Dedifferentiated amniotic fluid mesenchymal stem cell (primary cell): ENCODE results near the gene NHLRC2.
"Not testable (repeated sequence)": the region's sequence is repeated elsewhere in the genome, so short reads cannot be mapped to it uniquely, and the experiment has no call there.

Experiments
- DNase-seq: peaks from one replicate; pipeline ENCODE4 v3.0.0-alpha.2; 2016; ENCODE audit errors: extremely low spot score

Gene NHLRC2, protein sequence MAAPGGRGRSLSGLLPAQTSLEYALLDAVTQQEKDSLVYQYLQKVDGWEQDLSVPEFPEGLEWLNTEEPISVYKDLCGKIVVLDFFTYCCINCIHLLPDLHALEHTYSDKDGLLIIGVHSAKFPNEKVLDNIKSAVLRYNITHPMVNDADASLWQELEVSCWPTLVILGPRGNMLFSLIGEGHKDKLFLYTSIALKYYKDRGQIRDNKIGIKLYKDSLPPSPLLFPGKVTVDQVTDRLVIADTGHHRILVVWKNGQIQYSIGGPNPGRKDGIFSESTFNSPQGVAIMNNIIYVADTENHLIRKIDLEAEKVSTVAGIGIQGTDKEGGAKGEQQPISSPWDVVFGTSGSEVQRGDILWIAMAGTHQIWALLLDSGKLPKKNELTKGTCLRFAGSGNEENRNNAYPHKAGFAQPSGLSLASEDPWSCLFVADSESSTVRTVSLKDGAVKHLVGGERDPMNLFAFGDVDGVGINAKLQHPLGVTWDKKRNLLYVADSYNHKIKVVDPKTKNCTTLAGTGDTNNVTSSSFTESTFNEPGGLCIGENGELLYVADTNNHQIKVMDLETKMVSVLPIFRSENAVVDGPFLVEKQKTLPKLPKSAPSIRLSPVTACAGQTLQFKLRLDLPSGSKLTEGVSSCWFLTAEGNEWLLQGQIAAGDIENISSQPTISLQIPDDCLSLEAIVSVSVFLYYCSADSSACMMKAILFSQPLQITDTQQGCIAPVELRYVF

DNA sequence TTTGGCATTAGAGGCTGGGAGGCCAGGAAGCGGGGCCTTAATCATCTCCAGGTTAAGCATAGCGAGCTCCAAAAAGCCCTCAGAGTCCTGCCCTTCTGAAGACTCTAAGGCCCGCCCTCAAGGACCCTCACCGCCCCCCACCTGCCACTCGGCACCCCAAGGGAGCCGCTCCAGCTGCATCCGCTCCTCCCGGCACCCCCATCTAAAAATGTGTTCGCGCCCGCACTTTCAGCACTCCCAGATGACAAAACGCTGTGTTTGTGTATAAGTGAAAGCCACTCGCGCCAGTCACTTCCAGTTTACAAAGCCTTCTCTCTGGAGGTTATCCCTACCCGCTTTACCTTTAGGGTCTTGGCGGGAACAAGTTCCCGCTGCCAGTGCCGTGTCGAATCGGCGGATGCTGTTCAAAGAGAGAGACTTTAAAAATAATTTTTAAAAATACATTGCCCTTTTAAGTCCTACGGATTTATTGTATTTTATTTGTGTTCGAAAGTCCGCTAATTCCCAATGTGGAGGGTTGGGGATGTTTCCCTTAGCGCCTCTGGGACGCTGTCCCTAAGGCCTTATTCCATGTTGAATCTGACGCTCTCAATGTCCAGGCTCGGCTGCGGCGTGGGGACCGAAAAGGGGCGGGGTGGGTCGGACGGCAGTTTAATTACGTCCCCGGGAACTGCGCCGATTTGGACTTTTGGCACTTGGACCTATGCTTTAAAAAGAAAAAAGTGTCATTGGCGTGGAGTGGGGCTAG, at the start of gene NHLRC2, which contains the start of gene DCLRE1A:
TSS of gene NHLRC2 (plus strand) at position 649 of the 748 bp plus-strand sequence. CDS start 212 bp downstream, outside the sequence.
TSS of gene DCLRE1A (minus strand) at position 70 of the 748 bp plus-strand sequence. CDS start 900 bp downstream, outside the sequence.
- peak; percentile 70 for DNase-seq

DNA sequence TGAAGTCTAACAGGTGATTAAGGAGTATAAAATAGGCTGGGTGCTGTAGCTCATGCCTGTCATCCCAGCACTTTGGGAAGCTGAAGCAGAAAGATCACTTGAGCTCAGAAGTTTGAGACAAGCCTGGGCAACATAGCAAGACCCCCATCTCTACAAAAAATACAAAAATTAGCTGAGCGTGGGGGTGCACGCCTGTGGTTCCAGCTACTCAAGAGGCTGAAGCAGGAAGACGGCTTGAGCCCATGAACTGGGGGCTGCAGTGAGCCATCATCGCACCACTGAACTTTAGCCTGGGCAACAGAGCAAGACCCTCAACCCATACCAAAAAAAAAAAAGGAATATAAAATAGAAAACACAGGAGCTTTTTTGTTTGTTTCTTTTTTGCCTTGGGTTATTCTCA, 48.0 kb upstream of the NHLRC2 start:
- DNase-seq = no peak

DNA sequence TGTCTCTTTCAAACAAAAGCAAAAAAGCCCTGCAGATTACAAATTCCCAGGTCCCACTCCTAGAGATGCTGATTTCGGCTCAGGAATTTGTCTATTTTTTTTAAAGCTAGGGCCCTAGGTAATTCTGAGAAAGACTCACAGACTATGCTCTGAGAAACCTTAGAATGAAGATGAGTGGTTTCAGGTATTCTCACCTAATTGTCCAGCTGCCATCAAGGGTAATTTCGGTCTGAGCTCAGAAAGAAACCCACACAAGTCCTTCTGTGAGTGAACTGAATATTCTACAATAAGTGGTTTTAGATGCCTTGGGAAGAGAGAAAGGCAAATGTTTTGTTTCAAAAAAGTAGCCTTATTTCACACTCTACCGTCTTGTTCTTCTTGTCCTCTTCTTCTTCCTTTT, 46.3 kb upstream of the NHLRC2 start:
- no peak for DNase-seq

DNA sequence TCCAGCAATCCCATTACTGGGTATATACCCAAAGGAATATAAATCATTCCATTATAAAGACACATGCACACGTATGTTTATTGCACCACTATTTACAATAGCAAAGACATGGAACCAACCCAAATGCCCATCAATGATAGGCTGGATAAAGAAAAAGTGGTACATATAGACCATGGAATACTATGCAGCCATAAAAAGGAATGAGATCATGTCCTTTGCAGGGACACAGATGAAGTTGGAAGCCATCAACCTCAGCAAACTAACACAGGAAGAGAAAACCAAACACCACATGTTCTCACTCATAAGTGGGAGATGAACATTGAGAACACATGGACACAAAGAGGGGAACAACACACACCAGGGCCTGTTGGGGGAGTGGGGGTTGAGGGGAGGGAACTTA, 39.8 kb upstream of the NHLRC2 start:
- DNase-seq = not testable (repeated sequence)

DNA sequence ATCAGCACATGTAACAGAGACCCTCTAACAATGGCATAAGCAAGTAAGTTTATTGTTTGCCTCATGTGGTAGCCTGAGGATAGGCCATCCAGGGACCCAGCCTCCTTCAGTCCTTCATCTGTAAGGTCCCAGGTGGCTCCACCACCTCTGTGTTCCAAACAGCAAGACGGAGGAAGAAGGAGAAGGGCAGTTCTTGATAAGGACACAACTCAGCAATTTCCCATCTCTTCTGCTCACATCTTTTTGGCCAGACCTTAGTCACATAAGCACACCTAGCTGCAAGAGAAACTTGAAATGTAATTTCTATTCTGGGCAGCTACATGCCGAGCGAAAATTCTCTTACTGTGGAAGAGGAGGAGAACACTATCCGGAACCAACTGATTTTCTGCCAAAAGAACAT, 34.5 kb upstream of the NHLRC2 start:
- DNase-seq = no peak

DNA sequence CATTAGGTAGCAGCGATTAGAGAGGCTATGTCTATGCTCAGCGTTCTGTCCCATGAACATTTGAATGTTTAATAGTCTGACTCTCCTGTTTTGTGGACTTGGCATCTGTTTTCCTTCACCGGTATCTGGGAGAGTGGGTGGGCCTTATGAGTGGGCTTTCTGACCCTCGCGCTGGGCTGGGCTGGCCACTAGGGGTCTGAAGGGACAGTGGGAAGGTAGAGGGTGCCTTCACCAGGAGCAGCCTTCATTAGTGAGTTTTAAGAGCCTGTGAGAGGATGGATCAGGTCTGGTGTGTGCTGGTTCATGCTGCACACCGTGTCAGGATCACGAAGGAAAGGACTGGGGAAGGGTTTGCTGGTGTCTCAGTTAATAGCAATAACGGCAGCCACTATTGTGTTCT, 34.0 kb upstream of the NHLRC2 start:
- DNase-seq = no peak

DNA sequence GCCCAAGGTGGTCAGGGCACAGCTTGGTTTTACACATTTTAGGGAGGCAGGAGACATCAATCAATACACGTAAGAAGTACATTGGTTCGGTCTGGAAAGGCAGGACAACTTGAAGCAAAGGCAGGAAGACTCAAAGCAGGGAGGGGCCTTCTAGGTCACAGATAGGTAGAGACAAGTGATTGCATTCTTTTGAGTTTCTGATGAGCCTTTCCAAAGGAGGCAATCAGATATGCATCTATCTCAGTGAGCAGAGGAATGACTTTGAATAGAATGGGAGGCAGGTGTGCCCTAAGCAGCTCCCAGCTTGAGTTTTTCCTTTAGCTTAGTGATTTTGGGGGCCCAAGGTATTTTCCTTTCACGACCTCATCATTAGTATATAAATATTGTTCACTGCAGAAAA, 33.2 kb upstream of the NHLRC2 start:
- not testable (repeated sequence) for DNase-seq

DNA sequence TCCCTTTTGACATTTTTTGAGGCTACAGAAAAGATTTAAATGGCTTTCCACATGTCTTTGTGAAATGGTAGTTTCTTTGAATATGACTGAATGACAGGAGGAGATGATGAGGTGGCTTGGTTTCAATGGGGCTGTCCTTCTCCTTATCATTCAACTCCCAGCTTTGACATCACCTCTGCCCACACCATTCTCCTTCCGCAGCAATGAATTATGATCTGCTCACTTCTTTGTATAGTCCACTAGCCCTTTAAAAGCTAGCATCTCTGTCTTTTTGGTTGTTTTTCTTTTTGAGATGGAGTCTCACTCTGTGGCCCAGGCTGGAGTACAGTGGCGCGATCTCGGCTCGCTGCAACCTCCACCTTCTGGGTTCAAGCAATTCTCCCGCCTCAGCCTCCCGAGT, 32.3 kb upstream of the NHLRC2 start:
- DNase-seq = no peak

DNA sequence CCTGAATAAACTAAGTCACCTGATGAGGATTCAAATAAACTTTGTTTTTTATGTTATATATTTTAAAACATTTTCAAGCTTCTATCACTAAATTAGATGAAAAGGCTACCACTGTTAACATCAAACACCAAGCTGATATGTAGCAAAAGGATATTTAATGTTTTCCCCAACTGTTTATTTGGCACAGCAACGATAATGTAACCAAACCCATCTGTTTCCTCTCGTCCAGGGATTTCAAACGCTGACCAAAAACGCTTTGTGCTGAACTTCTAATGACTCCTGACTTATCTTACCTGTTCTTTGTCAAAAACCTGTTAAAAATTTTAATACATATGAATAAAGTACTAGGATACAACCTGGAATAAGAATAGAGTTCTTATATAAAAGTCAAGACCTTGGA, 31.1 kb upstream of the NHLRC2 start:
- no peak for DNase-seq

DNA sequence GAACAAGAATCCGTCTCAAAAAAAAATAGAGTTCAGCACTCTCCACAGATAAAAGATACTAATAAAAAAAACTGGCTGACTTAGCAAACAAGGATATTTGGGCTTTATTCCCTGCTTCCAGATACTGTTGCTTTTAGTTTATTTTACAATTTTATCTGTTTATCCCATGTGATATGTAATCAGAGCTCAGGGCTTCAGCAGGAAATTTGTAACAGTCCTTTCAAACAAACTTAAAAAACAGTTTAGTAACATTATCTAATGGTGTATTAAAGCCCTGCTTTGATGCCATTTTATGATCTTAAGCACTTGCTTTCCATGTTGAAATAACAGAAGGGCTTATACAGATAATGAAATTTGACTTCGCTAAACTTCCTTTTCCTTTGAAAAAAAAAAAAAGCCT, 28.7 kb upstream of the NHLRC2 start:
- no peak for DNase-seq

DNA sequence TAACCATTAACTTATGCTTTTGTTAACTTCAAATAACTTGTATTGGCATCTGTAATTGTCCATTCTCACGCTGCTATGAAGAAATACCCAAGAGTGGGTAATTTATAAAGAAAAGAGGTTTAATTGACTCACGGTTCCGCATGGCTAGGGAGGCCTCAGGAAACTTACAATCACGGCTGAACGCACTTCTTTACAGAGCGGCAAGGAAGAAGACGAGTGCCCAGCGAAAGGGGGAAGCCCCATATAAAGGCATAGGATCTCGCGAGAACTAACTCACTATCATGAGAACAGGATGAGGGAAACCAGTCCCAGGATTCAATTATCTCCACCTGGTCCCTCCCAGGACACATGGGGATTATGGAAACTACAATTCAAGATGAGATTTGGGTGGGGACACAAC, 25.9 kb upstream of the NHLRC2 start:
- DNase-seq = not testable (repeated sequence)

DNA sequence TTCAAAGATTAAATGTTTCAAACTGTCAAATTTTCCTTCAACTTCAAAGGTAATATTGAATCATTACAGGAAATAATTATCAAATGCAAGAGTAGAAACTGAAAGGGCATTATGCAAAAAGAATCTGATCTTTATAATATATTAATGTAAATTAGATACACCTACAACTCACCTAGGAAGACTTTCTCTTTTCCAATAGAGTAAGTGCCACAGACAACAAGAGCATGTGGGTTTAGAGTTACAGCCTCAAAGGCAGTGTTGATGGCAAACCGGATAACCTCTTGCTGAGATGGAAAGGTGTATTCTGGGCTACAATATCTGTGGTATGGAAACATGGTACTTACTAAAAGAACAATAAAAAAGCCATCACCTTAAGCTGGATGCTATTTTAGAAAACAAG, 12.3 kb upstream of the NHLRC2 start:
- DNase-seq = no peak

DNA sequence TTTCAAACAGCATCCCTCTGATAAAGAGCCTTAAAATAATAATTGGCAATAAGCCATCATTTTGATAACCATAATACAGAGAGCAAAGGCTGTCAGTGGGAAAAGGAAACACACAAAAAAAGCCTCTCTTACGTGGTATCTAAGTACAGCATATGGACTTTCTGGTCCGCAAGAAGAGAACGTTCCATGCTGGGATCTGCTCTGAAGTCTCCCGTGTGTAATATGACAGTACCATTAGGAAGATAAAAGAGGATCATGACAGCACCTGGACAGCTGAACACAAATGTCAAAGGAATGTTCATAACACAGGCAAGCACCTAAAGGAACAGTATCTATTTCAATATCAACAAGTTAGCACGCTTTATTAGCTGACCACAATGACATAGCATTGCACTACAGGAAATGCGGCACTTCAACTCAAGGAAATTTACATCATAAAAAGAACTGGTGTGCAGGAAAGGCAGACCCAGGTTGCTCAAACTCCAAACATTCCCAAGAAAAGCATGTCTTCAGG, 10.4 kb upstream of the NHLRC2 start:
- DNase-seq = no peak

DNA sequence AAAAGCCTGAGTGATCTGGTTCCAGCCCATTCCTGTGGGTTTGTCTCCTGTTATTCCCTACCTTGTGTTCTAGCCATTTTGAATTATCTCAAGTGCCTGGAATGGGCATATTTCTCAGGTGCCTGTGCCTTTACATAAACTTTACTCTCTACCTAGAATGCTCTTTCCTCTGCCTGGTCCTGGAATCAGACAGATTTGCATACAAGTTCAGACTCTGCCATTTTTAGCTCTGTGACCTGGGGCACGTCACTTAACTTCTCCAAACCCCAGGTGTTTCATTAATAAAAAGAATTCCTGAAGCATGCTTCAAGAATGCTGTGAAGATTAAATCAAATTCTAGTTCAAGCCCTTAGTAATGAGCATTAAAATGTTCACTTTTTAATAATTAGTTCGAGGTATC, 8.4 kb upstream of the NHLRC2 start:
- no peak for DNase-seq

DNA sequence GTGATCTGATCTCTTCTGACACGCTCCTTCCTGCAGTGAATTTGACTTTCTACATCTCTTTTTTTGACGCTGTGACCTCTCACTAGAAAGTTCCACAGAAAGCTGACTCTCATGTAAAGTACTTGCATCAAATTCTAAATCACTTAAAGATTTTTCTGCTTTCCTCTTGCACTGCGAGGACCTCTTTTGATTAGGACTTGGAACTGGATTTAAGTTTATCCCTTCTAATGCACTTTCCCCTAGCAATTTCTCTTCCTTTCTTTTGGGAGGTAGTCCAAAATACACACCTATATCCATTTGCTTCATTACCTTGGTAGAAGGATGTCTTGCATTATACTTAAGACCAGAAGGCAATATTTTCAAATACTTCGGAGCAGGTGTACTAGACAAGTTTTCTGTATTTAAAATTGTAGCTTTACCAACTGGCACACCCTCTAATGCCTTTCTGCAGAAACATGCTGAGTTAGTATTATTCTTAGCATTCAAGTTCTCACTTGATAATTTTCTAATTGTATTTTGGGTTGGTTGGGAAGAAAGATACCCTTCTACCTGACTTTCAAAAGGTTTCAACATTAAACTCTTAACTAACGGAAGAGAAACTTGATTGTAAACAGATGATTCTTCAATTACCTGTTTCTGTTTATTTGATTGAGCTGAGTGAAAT, 5.2 kb upstream of the NHLRC2 start:
- no peak for DNase-seq

DNA sequence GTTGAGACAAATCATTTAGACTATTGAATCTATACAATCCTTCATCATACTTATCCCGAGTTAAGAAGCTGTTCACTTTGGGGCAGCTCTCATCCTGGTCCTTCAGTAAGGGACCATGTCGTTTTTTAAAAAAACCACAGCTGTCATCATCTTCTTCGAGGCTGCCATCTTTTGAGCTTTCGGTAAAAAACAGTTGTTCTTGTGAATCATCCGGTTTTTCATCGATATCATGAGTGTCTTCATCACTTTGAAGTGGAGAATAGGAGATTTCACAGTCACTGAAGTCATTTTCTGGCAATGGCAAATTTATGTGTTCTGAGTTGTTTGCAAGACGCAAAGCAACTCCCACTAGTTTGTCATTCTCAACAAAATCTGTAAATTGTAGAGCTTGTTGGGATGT, 4.5 kb upstream of the NHLRC2 start:
- DNase-seq = no peak

DNA sequence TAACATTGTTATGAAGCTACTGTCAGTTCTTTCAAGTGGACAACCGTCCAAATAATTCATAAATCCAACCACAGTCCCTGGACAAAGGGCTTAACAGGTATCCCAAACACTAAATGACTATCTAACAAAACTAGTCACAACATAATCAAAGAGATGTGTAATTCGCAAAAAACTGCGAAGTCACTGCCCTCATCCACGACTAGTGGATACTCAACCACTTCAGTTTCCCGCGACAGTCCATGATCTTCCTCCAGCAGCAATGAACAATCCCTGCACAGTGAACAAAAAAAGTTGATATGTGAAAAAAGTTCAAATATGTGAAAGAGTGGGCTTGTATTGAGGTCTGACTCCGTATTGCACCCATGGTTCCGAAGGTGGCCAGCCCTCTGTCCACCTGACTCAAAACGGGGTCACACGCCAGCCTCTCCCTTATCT, 866 bp upstream of the NHLRC2 start:
- DNase-seq = no peak

DNA sequence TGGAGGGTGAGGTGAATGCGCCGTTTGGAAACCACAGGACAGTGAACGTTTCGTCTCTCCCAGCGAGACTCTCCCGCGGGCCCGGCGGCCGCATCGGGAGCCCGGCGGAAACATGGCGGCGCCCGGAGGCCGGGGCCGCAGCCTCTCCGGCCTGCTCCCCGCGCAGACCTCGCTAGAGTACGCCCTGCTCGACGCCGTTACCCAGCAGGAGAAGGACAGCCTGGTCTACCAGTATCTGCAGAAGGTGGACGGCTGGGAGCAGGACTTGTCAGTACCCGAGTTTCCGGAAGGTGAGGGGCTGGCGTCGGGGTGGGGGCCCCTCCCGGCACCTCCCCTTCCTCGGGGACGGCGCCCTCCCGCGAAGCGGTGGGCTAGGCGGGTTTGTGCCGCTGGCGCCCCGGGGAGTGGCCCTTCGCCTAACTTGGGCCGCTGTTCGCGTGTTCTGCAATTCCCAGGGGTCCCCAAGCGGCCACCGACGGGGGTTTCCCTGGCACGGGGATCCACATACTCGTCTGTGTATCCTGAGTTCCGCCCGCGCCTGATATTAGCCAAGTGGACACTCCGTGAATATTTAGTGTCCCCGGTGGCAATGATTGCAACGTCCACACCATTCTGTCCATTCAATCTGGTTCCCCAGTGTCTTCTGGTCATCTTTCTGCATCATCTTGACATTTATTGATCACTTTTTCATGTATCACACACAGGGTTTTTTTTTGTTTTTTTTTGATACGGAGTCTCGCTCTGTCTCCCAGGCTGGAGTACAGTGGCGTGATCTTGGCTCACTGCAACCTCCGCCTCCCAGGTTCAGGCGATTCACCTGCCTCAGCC, 514 bp downstream of the NHLRC2 start:
- DNase-seq = peak; percentile 24

DNA sequence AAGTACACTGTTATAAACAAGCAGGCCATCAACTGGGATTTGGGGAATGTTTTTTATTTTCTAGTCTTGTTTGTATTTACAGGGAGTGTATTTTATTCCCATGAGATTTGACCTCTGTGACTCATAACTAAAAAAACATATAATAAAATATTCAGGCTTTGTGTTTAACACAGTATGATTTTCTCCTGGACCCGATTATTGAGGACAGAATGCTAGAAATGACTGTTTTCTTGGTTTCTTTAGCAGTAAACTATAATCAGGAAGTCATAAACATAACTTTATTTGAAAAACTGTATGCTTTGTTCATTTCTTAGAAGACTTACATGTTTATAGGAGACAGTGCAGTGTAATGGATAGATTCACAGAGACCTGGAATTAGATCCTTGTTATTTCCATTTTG, 2.1 kb downstream of the NHLRC2 start:
- no peak for DNase-seq

DNA sequence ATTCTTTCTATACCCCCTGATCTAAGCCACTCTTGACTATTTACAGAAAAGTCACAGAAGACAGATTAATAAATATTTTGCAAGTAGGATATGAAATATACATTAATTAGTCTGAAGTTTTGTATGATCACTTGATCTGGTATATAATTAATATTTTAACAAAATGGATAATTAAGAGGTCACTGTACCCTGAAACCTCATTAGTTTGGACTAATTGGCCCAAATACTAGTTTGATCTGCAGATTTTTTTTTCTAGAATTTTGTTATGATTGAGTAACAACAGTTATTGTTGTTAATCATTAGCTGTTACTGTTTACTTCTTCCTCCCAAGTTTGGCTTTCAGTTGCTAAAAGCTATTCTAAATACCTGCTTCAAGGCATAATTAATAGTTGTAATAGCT, 2.7 kb downstream of the NHLRC2 start:
- no peak for DNase-seq

DNA sequence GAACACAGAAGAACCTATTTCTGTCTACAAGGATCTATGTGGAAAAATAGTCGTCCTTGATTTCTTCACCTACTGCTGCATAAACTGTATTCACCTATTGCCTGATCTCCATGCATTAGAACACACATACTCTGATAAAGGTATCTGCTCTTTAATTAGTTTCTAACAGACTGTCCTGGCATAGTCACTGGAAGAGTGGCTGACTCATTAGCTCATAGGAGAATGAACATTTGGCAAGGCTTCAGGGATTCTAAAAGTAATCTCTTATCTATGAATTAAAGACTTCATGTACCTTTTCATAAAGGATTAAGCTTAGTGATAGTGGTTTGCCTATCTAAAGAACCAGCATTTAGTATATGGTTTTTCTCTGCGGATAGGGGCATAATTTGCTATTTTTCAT, 4.1 kb downstream of the NHLRC2 start:
- no peak for DNase-seq
